SU-DHL-6 (cell line): ENCODE measurements around the gene RING1.

Experiments used
- CTCF ChIP-seq: fragments of 200-600 bp; sonication (generic); IDR thresholded peaks from one replicate; pipeline ENCODE4 v1.5.1; 2017; ENCODE audit warnings: antibody characterized with exemption, mild to moderate bottlenecking, low read length, moderate library complexity; ENCODE audit not compliant: insufficient read depth, poor library complexity, severe bottlenecking
- EZH2phosphoT487 ChIP-seq: fragments of 200-600 bp; sonication (generic), shearing (Covaris generic); conservative IDR thresholded peaks from 2 replicates; pipeline ENCODE4 v1.6.1; 2018; ENCODE audit warnings: mild to moderate bottlenecking, antibody characterized with exemption, low read length, moderate library complexity, mixed read lengths

- TF ChIP-seq CTCF (no peak), EZH2phosphoT487 (no peak)
Observed at GRCh38 chr6:33185654-33186187, 22.6 kb upstream of the RING1 start.
